TTC549 (cell line): ENCODE data around the gene NMRK2.

Experiments
- FAIRE-seq: peaks from 2 replicates; lab custom pipeline; 2012; peaks lifted over from hg19 to GRCh38; lab: Jason Lieb, UNC

Gene NMRK2

GRCh38 chr19:3981736-3982681, 49.1 kb downstream of the NMRK2 start:
- no peak for FAIRE-seq

- no peak for FAIRE-seq
Measured at GRCh38 chr19:3982701-3983541, 50.1 kb downstream of the NMRK2 start.

GRCh38 chr19:3983542-3983914, 50.7 kb downstream of the NMRK2 start:
- no peak for FAIRE-seq

- no peak for FAIRE-seq
Measured at GRCh38 chr19:3983936-3984583, 51.2 kb downstream of the NMRK2 start.

GRCh38 chr19:3984584-3984907, 51.7 kb downstream of the NMRK2 start:
- no peak for FAIRE-seq

- FAIRE-seq = no peak
Measured at GRCh38 chr19:3984908-3985642, 52.2 kb downstream of the NMRK2 start, which contains the start of gene EEF2. EEF2 (minus strand) TSS chr19:3985463; CDS start chr19:3985380, 83 bp downstream.

- no peak for FAIRE-seq
Measured at GRCh38 chr19:3985643-3986259, 52.9 kb downstream of the NMRK2 start.

GRCh38 chr19:3986260-3987041, 53.6 kb downstream of the NMRK2 start:
- no peak for FAIRE-seq

GRCh38 chr19:3987619-3988371, 54.9 kb downstream of the NMRK2 start:
- no peak for FAIRE-seq

GRCh38 chr19:3990815-3991117, 57.9 kb downstream of the NMRK2 start:
- FAIRE-seq = no peak
